Nephron progenitor cell (in vitro differentiated cells): ENCODE results near the gene NDUFB6.
"Not testable (repeated sequence)": the region's sequence is repeated elsewhere in the genome, so short reads cannot be mapped to it uniquely, and the experiment has no call there.

Source experiments
- DNase-seq: peaks from one replicate; pipeline ENCODE4 v3.0.0; 2021
- H3K27ac Mint-ChIP-seq: 2 replicates; pipeline ENCODE4 v1.8.0; 2021; ENCODE audit warnings: mild to moderate bottlenecking, moderate library complexity, mixed read lengths
- H3K27me3 Mint-ChIP-seq: 2 replicates; pipeline ENCODE4 v1.8.0; 2021; ENCODE audit warnings: mild to moderate bottlenecking, low read depth, mixed read lengths; ENCODE audit not compliant: poor library complexity
- H3K36me3 Mint-ChIP-seq: 2 replicates; pipeline ENCODE4 v1.8.0; 2021; ENCODE audit warnings: low read depth, mixed read lengths
- H3K4me1 Mint-ChIP-seq: 2 replicates; pipeline ENCODE4 v1.8.0; 2021; ENCODE audit warnings: mixed read lengths
- H3K4me3 Mint-ChIP-seq: 2 replicates; pipeline ENCODE4 v1.8.0; 2021; ENCODE audit warnings: mild to moderate bottlenecking, moderate library complexity, mixed read lengths
- H3K9me3 Mint-ChIP-seq: 2 replicates; pipeline ENCODE4 v1.8.0; 2021; ENCODE audit warnings: mild to moderate bottlenecking, moderate library complexity, mixed read lengths
- CTCF ChIP-seq: fragments of 200-600 bp; sonication (generic); IDR thresholded peaks from 2 replicates; pipeline ENCODE4 v1.5.0; 2021; ENCODE audit warnings: antibody characterized with exemption

NDUFB6 gene

GRCh38 chr9:32572900-32573523, at the start of gene NDUFB6:
NDUFB6 (minus strand) TSS chr9:32573159; CDS start chr9:32573060, 99 bp downstream.
- Mint-ChIP-seq H3K27me3 (peaks cover 19% of the 10 kb centered on the region), H3K9me3 (no peaks in the 10 kb centered on the region), H3K27ac (peak within 1 kb of the TSS; percentile 100), H3K4me1 (peaks cover 19% of the 10 kb centered on the region), H3K4me3 (peak within 1 kb of the TSS; percentile 100), H3K36me3 (peaks cover 16% of the 10 kb centered on the region)
- no peak for TF ChIP-seq CTCF
- peak; percentile 93 for DNase-seq

DNA sequence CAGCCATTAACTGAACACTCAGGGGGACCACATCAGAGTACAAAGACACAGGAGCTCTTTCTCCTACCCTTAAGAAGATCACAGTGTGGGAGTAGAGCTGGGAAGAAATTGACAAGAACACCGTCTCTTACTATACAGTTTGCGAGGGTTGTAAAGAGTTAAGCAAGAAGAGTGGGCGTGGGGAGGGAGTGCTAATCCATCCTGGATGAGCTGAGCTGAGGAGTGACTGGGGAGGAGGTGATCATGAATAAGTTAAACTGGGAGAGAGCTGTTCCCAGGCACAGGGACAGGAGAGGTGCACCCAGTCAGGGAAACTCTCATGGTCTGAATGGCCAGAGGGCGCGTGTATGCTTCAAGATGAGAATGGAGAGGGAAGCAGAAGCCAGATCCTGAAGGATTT, 45.3 kb upstream of the NDUFB6 start:
- Mint-ChIP-seq H3K36me3 (no peaks in the 10 kb centered on the region), H3K9me3 (peaks cover 9% of the 10 kb centered on the region), H3K27me3 (peaks cover 11% of the 10 kb centered on the region), H3K4me3 (no peak overlapping the region), H3K27ac (no peak overlapping the region), H3K4me1 (no peaks in the 10 kb centered on the region)
- TF ChIP-seq CTCF, result no peak
- DNase-seq, result no peak

DNA sequence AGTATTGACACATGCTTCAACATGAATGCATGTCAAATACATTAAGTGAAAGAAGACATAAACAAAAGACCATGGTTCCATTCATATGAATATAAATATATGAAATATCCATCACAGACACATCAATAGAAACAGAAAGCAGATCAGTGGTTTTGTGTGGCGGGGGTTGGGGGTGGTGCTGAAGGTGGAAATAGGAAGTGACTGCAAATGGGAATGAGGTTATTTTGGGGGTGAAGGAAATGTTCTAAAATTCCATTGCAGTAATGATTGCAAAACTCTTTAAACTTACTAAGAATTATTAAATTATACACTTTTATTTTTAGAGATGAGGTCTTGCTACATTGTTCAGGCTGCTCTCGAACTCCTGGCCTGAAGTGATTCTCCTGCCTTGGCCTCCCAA, 33.9 kb upstream of the NDUFB6 start:
- no peak overlapping the region for H3K27ac Mint-ChIP-seq

DNA sequence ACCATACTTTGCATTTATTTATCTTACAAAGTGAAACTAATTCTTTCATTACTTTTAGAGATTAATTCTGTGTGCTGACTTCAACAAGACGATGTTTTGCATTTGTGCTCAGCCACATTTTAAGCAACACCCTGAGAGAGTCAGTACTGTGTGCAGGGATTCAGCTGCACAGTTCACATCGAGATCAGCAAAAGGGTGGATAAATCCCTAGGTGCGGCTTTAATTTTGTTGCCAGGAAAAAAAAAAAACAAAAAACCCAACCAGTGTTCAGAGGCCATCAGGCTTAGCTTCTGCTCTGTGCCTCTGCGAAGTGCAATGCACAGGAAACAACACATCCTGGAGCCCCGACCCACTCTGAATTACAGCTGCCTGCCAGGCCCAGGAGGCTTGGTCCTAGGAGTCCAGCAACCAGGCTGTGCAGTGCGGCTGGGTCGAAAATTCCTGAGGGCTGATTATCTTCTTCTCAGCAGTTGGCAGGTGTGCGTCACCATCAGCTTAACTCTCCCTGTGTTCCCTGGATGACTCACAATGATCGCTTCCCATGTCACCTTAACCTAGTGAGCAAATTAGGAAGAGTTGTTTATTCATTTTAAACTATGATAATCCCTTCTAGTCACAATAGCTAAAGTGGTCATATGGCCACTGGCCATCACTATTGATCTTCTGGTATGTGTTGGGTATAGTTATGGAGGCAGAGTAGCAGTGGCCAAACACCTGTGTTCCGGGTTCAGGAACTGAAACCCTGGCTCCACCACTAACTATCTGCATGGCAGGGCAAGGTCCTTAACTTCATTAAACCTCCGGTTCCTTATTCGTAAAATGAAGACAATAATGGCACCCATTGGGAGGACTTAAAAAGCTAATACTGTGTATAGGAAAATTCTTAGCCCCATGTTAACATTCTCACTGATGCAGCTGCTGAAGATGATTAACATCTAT, 31.2 kb upstream of the NDUFB6 start:
- H3K4me1 Mint-ChIP-seq, result no peaks in the 10 kb centered on the region
- no peak for DNase-seq
- H3K27me3 Mint-ChIP-seq, result peaks cover 16% of the 10 kb centered on the region
- no peaks in the 10 kb centered on the region for H3K36me3 Mint-ChIP-seq
- no peak for TF ChIP-seq CTCF
- H3K9me3 Mint-ChIP-seq, result peaks cover 18% of the 10 kb centered on the region
- H3K4me3 Mint-ChIP-seq, result no peak overlapping the region
- no peak overlapping the region for H3K27ac Mint-ChIP-seq

More for the DNA sequence above, 33.9 kb upstream of the NDUFB6 start:
- Mint-ChIP-seq H3K4me3 (no peak overlapping the region), H3K9me3 (peaks cover 18% of the 10 kb centered on the region), H3K27me3 (peaks cover 10% of the 10 kb centered on the region), H3K4me1 (no peaks in the 10 kb centered on the region), H3K36me3 (no peaks in the 10 kb centered on the region)
- DNase-seq, result no peak
- TF ChIP-seq CTCF, result no peak

DNA sequence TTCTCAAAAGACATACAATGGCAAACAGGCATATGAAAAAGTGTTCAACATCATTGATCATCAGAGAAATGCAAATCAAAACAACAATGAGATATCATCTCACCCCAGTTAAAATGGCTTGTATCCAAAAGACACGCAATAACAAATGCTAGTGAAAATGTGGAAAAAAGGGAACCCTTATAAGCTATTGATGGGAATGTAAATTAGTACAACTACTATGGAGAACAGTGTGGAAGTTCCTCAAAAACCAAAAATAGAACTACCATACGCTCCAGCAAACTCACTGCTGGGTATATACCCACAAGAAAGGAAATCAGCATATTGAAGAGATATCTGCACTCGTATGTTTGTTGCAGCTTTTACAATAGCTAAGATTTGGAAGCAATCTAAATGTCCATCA, 26.1 kb upstream of the NDUFB6 start:
- H3K27me3 Mint-ChIP-seq, result peaks cover 13% of the 10 kb centered on the region

GRCh38 chr9:32596936-32597335, 24.0 kb upstream of the NDUFB6 start:
- Mint-ChIP-seq H3K36me3 (no peaks in the 10 kb centered on the region), H3K27ac (no peak overlapping the region), H3K4me3 (no peak overlapping the region), H3K4me1 (no peaks in the 10 kb centered on the region), H3K9me3 (peaks cover 7% of the 10 kb centered on the region), H3K27me3 (peaks cover 14% of the 10 kb centered on the region)
- no peak for TF ChIP-seq CTCF
- DNase-seq, result no peak

More for the DNA sequence above, 26.1 kb upstream of the NDUFB6 start:
- not testable (repeated sequence) for H3K9me3 Mint-ChIP-seq, H3K4me1 Mint-ChIP-seq, H3K36me3 Mint-ChIP-seq, H3K27ac Mint-ChIP-seq, DNase-seq, H3K4me3 Mint-ChIP-seq
